Fibroblast of lung (primary cell): Measurements from ENCODE around the gene BLOC1S6. TPM values are rescaled to one million over a fixed set of nuclear protein-coding genes. Genes with fewer than 3 reads are reported as not detected.

ENCODE experiments used
- DNase-seq, 2 donors: peaks; one replicate each; pipeline versions ENCODE4 v3.0.0 to v3.0.0-alpha.2; 2010; ENCODE audit warnings: low read depth in 2 of 2
- H2AFZ ChIP-seq: 2 replicates; pipeline ENCODE4 v1.5.1; 2012; ENCODE audit warnings: low read length, control low read depth, inconsistent platforms
- H3K27ac ChIP-seq: 2 replicates; pipeline ENCODE4 v1.5.1; 2011; ENCODE audit warnings: low read length, control low read depth; ENCODE audit not compliant: insufficient read depth
- H3K27me3 ChIP-seq: 2 replicates; pipeline ENCODE4 v1.5.1; 2011; ENCODE audit warnings: mild to moderate bottlenecking, low read length; ENCODE audit not compliant: control insufficient read depth, insufficient read depth
- H3K36me3 ChIP-seq: 2 replicates; pipeline ENCODE4 v1.5.1; 2011; ENCODE audit warnings: low read length; ENCODE audit not compliant: control insufficient read depth, insufficient read depth
- H3K4me1 ChIP-seq: 2 replicates; pipeline ENCODE4 v1.5.1; 2011; ENCODE audit warnings: low read length; ENCODE audit not compliant: control insufficient read depth, insufficient read depth; ENCODE audit errors: extremely low read depth
- H3K4me2 ChIP-seq: 2 replicates; pipeline ENCODE4 v1.5.1; 2011; ENCODE audit warnings: low read length, control low read depth; ENCODE audit not compliant: insufficient read depth; ENCODE audit errors: extremely low read depth
- H3K4me3 ChIP-seq, 4 experiments: fragments of 200-600 bp in 1 of 4; sonication (generic) in 1 of 4; replicated peaks in 1 of 4; 2 replicates each; pipeline ENCODE4 v1.5.1; 2011 to 2016; ENCODE audit warnings: low read length in 4 of 4, low read depth in 3 of 4, mild to moderate bottlenecking in 3 of 4, control low read depth in 2 of 4, inconsistent platforms in 1 of 4, mixed read lengths in 1 of 4; ENCODE audit not compliant: insufficient read depth in 1 of 4; ENCODE audit errors: control extremely low read depth in 1 of 4
- H3K79me2 ChIP-seq: 2 replicates; pipeline ENCODE4 v1.5.1; 2012; ENCODE audit warnings: mild to moderate bottlenecking, low read length, inconsistent platforms; ENCODE audit not compliant: control insufficient read depth, insufficient read depth
- H3K9ac ChIP-seq: 2 replicates; pipeline ENCODE4 v1.5.1; 2011; ENCODE audit warnings: mild to moderate bottlenecking, low read length, control low read depth; ENCODE audit not compliant: insufficient read depth
- H3K9me3 ChIP-seq: 2 replicates; pipeline ENCODE4 v1.5.1; 2012; ENCODE audit warnings: low read depth, low read length; ENCODE audit not compliant: control insufficient read depth, insufficient read depth
- H4K20me1 ChIP-seq: 2 replicates; pipeline ENCODE4 v1.5.1; 2011; ENCODE audit warnings: low read length; ENCODE audit not compliant: control insufficient read depth, insufficient read depth; ENCODE audit errors: extremely low read depth
- EZH2 ChIP-seq: IDR thresholded peaks from 2 replicates; pipeline ENCODE4 v1.5.1; 2012; ENCODE audit warnings: low read length, control low read depth, mild to moderate bottlenecking; ENCODE audit errors: missing control alignments
- polyA minus RNA-seq: library from RNA; depleted of rRNA, polyadenylated mRNA; stranded (reverse); fragments of >200 nt; gene quantifications from 2 replicates; pipeline ENCODE4 v1.2.3, GENCODE V29; 2011; ENCODE audit warnings: low replicate concordance
- polyA plus RNA-seq, 2 donors: library from polyadenylated mRNA; depleted of rRNA in 1 of 2; stranded (reverse) in 1 of 2; unstranded in 1 of 2; fragments of >200 nt; gene quantifications; 2 replicates each; pipeline ENCODE4 v1.2.1, GENCODE V29; 2011 to 2012; ENCODE audit warnings: missing spikeins in 1 of 2
- total RNA-seq: library from RNA; depleted of rRNA; stranded (reverse); fragments of >200 nt; gene quantifications from 2 replicates; pipeline ENCODE4 v1.2.1, GENCODE V29; 2014
- TF ChIP-seq, protein P1 (sequence below), 2 donors: IDR thresholded peaks in 1 of 2; conservative IDR thresholded peaks in 1 of 2; 1 replicate in 1 of 2; 2 replicates in 1 of 2; pipeline ENCODE4 v1.5.1; 2011 to 2012; ENCODE audit warnings: low read length in 2 of 2, control low read depth in 1 of 2, inconsistent platforms in 1 of 2, low read depth in 1 of 2, mild to moderate bottlenecking in 1 of 2

Gene BLOC1S6, protein sequence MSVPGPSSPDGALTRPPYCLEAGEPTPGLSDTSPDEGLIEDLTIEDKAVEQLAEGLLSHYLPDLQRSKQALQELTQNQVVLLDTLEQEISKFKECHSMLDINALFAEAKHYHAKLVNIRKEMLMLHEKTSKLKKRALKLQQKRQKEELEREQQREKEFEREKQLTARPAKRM
- total RNA-seq, result 84.6 and 91.9 TPM in 2 replicates
- 34.2 and 38.3 TPM in 2 replicates for polyA plus RNA-seq
- polyA plus RNA-seq (2012), result 44.9 and 50.2 TPM in 2 replicates
- 3.1 and 4.6 TPM in 2 replicates for polyA minus RNA-seq

DNA sequence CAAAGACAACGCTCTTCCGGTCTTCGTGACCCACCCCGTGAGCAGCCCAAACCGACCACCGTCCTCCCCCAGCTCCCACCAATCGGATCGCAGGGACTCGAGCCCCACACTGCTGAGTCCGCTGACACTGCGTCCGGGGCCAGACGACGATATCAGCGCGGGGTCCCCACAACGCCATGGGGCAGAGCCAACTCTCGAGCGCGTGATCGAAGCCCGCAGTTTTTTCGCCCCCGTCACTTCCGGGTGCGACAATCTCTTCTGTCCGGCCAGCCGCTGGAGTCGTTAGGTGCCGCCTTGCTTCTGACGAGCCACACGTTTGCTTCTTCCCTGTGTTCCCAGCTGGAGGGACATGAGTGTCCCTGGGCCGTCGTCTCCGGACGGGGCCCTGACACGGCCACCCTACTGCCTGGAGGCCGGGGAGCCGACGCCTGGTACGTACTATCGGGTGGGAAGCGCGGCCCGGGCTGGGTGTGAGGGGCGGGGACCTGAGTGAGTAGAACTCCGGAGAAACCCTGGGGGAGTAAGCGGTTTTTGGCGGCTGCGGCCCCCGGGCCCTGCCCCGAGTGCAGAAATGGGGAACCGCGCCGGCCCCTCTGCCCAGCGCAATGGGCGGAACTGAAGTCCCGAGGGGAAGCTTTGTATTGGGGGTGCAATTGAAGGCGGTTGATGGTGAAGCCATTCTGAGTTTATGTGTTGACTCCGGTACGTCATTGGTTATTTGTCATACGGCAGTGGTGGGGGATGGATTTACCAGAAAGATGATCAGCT lies at the start of gene BLOC1S6:
Gene BLOC1S6, plus strand, starts transcription at position 285 of the 768 bp plus-strand sequence. Its CDS starts 65 bp downstream, at position 350.
- Histone ChIP-seq H3K27ac (peak within 1 kb of the TSS; percentile 92), H3K36me3 (no peaks in the 10 kb centered on the region), H3K9ac (peak within 1 kb of the TSS; percentile 99)

DNA sequence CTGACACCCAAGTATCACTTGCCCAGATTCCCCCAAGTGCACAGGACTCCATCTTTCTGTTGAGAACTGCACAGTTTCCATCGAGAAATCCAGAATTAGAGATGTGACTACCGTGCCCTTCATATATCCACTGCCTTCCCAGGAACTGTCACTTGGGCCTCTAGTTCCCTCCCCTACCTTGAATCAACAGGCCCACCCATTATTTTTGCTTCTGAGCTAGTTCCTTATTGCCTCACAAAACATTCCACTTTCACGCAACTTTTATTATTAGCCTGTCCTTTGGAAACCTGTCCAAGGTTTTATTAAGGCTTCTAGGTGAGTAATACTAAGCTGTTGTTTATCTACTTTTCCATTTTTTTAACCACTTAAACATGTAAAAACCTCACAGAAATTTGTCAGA lies 47.5 kb upstream of the BLOC1S6 start:
- H2AFZ ChIP-seq, result no peak overlapping the region
- no peak overlapping the region for H3K9ac ChIP-seq
- no peak overlapping the region for H3K4me2 ChIP-seq
- no peaks in the 10 kb centered on the region for H3K79me2 ChIP-seq
- no peak overlapping the region for H3K4me3 ChIP-seq
- H3K9me3 ChIP-seq, result no peaks in the 10 kb centered on the region
- H3K4me1 ChIP-seq, result no peaks in the 10 kb centered on the region
- H3K36me3 ChIP-seq, result no peaks in the 10 kb centered on the region
- no peaks in the 10 kb centered on the region for H4K20me1 ChIP-seq
- DNase-seq, result no peak
- TF ChIP-seq, protein P1, sequence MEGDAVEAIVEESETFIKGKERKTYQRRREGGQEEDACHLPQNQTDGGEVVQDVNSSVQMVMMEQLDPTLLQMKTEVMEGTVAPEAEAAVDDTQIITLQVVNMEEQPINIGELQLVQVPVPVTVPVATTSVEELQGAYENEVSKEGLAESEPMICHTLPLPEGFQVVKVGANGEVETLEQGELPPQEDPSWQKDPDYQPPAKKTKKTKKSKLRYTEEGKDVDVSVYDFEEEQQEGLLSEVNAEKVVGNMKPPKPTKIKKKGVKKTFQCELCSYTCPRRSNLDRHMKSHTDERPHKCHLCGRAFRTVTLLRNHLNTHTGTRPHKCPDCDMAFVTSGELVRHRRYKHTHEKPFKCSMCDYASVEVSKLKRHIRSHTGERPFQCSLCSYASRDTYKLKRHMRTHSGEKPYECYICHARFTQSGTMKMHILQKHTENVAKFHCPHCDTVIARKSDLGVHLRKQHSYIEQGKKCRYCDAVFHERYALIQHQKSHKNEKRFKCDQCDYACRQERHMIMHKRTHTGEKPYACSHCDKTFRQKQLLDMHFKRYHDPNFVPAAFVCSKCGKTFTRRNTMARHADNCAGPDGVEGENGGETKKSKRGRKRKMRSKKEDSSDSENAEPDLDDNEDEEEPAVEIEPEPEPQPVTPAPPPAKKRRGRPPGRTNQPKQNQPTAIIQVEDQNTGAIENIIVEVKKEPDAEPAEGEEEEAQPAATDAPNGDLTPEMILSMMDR (conservative IDR thresholded peaks at IDR 0.05 in 1 of 2, IDR thresholded peaks at IDR 0.05 in 1 of 2; ENCODE audit: low read depth in 1 of 2, low read length in 2 of 2), result no peak
- no peak for TF ChIP-seq EZH2
- H3K27ac ChIP-seq, result no peak overlapping the region
- H3K27me3 ChIP-seq, result no peaks in the 10 kb centered on the region

More for the DNA sequence above, at the start of gene BLOC1S6:
- DNase-seq, result peak; percentile 91 to 92
- H3K27me3 ChIP-seq, result no peaks in the 10 kb centered on the region
- peak within 1 kb of the TSS; percentile 56 for H2AFZ ChIP-seq
- H3K79me2 ChIP-seq, result peaks cover 42% of the 10 kb centered on the region
- TF ChIP-seq, protein P1 (conservative IDR thresholded peaks at IDR 0.05 in 1 of 2, IDR thresholded peaks at IDR 0.05 in 1 of 2; ENCODE audit: low read depth in 1 of 2, low read length in 2 of 2), result no peak
- no peak for TF ChIP-seq EZH2
- H3K4me3 ChIP-seq, result peak within 1 kb of the TSS; percentile 82 to 87 (median 84)
- H3K4me2 ChIP-seq, result peak within 1 kb of the TSS; percentile 96
- no peaks in the 10 kb centered on the region for H3K9me3 ChIP-seq
- no peaks in the 10 kb centered on the region for H3K4me1 ChIP-seq
- H4K20me1 ChIP-seq, result no peaks in the 10 kb centered on the region

DNA sequence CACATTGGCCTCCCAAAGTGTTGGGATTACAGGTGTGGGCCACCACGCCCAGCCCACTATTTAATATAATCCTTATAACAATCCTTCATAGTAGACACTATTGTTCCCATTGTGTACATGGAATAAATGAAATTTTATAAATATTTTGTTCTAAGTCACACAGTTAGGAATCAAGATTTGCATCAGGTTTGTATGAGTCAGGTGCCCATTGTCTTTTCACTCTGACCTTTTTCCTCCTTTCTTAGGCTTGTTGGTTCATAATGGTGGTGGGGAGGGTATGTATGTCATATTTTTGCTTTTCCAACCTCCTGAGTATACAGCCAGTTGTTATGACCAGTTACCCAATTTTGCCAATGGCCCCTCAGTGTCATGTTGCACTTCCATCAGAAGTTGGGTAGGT lies 46.6 kb upstream of the BLOC1S6 start:
- no peak for DNase-seq
- Histone ChIP-seq H3K27ac (no peak overlapping the region), H3K4me3 (no peak overlapping the region), H3K27me3 (no peaks in the 10 kb centered on the region), H3K4me1 (no peaks in the 10 kb centered on the region), H3K36me3 (no peaks in the 10 kb centered on the region), H3K9ac (no peak overlapping the region), H3K9me3 (no peaks in the 10 kb centered on the region), H3K4me2 (no peak overlapping the region), H4K20me1 (no peaks in the 10 kb centered on the region), H2AFZ (no peak overlapping the region), H3K79me2 (no peaks in the 10 kb centered on the region)
- TF ChIP-seq, protein P1 (conservative IDR thresholded peaks at IDR 0.05 in 1 of 2, IDR thresholded peaks at IDR 0.05 in 1 of 2; ENCODE audit: low read depth in 1 of 2, low read length in 2 of 2), result no peak
- no peak for TF ChIP-seq EZH2
